CD4-positive, alpha-beta memory T cell (primary cell): Measurements from ENCODE around the gene RNF2. TPM values are rescaled to one million over a fixed set of nuclear protein-coding genes. Genes with fewer than 3 reads are reported as not detected.
A peak's percentile ranks its signal among the peaks of the same experiment; 100 is the strongest.
"Not testable (repeated sequence)": the region's sequence is repeated elsewhere in the genome, so short reads cannot be mapped to it uniquely, and the experiment has no call there.

Experiments used
- CTCF ChIA-PET: fragments of 350-600 bp; sonication (Branson Sonifier 250); formaldehyde crosslinking; loops from one replicate; lab custom pipeline; 2021; ENCODE audit warnings: inconsistent platforms; ENCODE audit not compliant: partially characterized antibody; lab: Charles Lee
- POLR2A ChIA-PET: fragments of 350-600 bp; sonication (Branson Sonifier 250); formaldehyde crosslinking; loops from one replicate; lab custom pipeline; 2021; ENCODE audit not compliant: partially characterized antibody; lab: Charles Lee
- DNase-seq, 5 donors: peaks; one replicate each; pipeline versions ENCODE4 v3.0.0 to v3.0.0-alpha.2; 2020 to 2022; ENCODE audit warnings: mixed read lengths in 1 of 5
- H3K27ac ChIP-seq: one replicate; pipeline ENCODE4 v1.7.0; 2013; ENCODE audit warnings: low read depth, low read length
- H3K27me3 ChIP-seq: 2 replicates; pipeline ENCODE4 v1.7.0; 2013; ENCODE audit warnings: mild to moderate bottlenecking, low read length, moderate library complexity; ENCODE audit not compliant: insufficient read depth
- H3K36me3 ChIP-seq: 2 replicates; pipeline ENCODE4 v1.7.0; 2013; ENCODE audit warnings: mild to moderate bottlenecking, low read length, moderate library complexity; ENCODE audit not compliant: insufficient read depth
- H3K4me1 ChIP-seq: 2 replicates; pipeline ENCODE4 v1.7.0; 2013; ENCODE audit warnings: mild to moderate bottlenecking, low read length, moderate library complexity; ENCODE audit not compliant: insufficient read depth
- H3K4me3 ChIP-seq, 2 donors: one replicate each; pipeline ENCODE4 v1.7.0; 2013; ENCODE audit warnings: low read length in 2 of 2, mild to moderate bottlenecking in 1 of 2
- H3K9me3 ChIP-seq, 2 donors: one replicate each; pipeline ENCODE4 v1.7.0; 2013; ENCODE audit warnings: low read length in 2 of 2, control low read depth in 1 of 2; ENCODE audit not compliant: control insufficient read depth in 1 of 2
- H3K27ac Mint-ChIP-seq, 7 donors: one replicate each; pipeline ENCODE4 v1.8.0; 2020 to 2021; ENCODE audit warnings: mixed read lengths in 7 of 7, mild to moderate bottlenecking in 6 of 7, inconsistent platforms in 3 of 7, moderate library complexity in 3 of 7
- H3K27me3 Mint-ChIP-seq, 2 donors: one replicate each; pipeline ENCODE4 v1.8.0; 2020 to 2021; ENCODE audit warnings: mixed read lengths in 2 of 2
- H3K36me3 Mint-ChIP-seq, 2 donors: one replicate each; pipeline ENCODE4 v1.8.0; 2020 to 2021; ENCODE audit warnings: mixed read lengths in 2 of 2, inconsistent platforms in 1 of 2, mild to moderate bottlenecking in 1 of 2
- H3K4me1 Mint-ChIP-seq, 4 donors: one replicate each; pipeline ENCODE4 v1.8.0; 2020 to 2021; ENCODE audit warnings: mixed read lengths in 4 of 4, mild to moderate bottlenecking in 1 of 4
- H3K4me3 Mint-ChIP-seq, 8 donors: one replicate each; pipeline ENCODE4 v1.8.0; 2020 to 2021; ENCODE audit warnings: mixed read lengths in 8 of 8, mild to moderate bottlenecking in 7 of 8, moderate library complexity in 6 of 8, inconsistent platforms in 3 of 8
- H3K9me3 Mint-ChIP-seq, 8 donors: one replicate each; pipeline ENCODE4 v1.8.0; 2020 to 2021; ENCODE audit warnings: mixed read lengths in 8 of 8, mild to moderate bottlenecking in 5 of 8, inconsistent platforms in 3 of 8, moderate library complexity in 1 of 8
- intact Hi-C: fragments of 100-400 bp; cut with micrococcal nuclease; formaldehyde crosslinking; loops from one replicate; pipeline ENCODE4 v1.15.1; 2023
- polyA plus RNA-seq, 2 donors: library from polyadenylated mRNA; unstranded; fragments of 300-500 nt; fragmentation: Illumina TruSeq; gene quantifications; one replicate each; pipeline ENCODE4 v1.2.3, GENCODE V29; 2021
- total RNA-seq, 2 experiments: library from RNA; stranded (reverse); gene quantifications; one replicate each; pipeline ENCODE4 v1.2.3, GENCODE V29; 2021

Gene RNF2
- 10 to 100 TPM; 27.0 TPM for total RNA-seq
- 10 to 100 TPM; 26.5 to 37.1 TPM for polyA plus RNA-seq

- Mint-ChIP-seq H3K9me3 (no peaks in the 10 kb centered on the region), H3K27me3 (no peaks in the 10 kb centered on the region), H3K4me1 (peaks cover 31 to 53% (median 43%) of the 10 kb centered on the region in 4 donors), H3K4me3 (peak within 1 kb of the TSS; percentile 94 to 99 (median 96)), H3K36me3 (peaks cover 0 to 8% of the 10 kb centered on the region in 2 donors), H3K27ac (peak within 1 kb of the TSS; percentile 88 to 98 (median 96))
- peak within 1 kb of the TSS; percentile 71 for H3K27ac ChIP-seq
- H3K9me3 ChIP-seq = peaks cover 0 to 3% of the 10 kb centered on the region in 2 donors
- peaks cover 31% of the 10 kb centered on the region for H3K4me1 ChIP-seq
- POLR2A ChIA-PET = interaction anchor here (0.5 to 2.3 kb wide), 13 partner anchors 11 to 1011 kb away, joined by 3 to 30 read pairs (median 3); partner anchors contain the start of genes EDEM3, IVNS1ABP, NIBAN1 and SWT1
- CTCF ChIA-PET = interaction anchor here (0.6 to 2.9 kb wide), 11 partner anchors 10 to 319 kb away, joined by 3 to 11 read pairs (median 3); no protein-coding TSS in a partner anchor
- intact Hi-C loops = loop anchor here (1.0 to 5.0 kb wide), 4 partner anchors 73 to 290 kb away; partner anchors contain the start of genes IVNS1ABP, NIBAN1 and SWT1
- H3K4me3 ChIP-seq = peak within 1 kb of the TSS; percentile 72 to 78
- peak; percentile 76 to 88 (median 83) for DNase-seq
- no peaks in the 10 kb centered on the region for H3K36me3 ChIP-seq
- no peaks in the 10 kb centered on the region for H3K27me3 ChIP-seq
These were observed at the start of gene RNF2 for GRCh38 chr1:185044981-185045813. TSS of gene RNF2 (plus strand) at chr1:185045558. CDS start at chr1:185087554, 41,996 bp downstream.

DNA sequence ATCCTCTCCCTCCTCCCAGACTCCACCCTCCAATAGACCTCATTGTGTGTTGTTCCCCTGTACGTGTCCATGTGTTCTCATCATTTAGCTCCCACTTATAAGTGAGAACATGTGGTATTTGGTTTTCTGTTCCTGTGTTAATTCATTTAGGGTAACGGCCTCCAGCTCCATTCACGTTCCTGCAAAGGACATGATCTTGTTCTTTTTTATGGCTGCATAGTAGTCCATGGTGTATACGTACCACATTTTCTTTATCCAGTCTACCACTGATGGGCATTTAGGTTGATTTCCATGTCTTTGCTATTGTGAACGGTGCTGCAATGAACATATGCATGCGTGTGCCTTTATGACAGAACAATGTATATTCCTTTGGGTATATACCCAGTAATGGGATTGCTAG, 45.4 kb upstream of the RNF2 start:
- intact Hi-C loops, H3K4me3 ChIP-seq, H3K36me3 Mint-ChIP-seq, H3K4me1 ChIP-seq, H3K9me3 ChIP-seq, H3K27ac Mint-ChIP-seq, H3K4me1 Mint-ChIP-seq, DNase-seq, H3K27ac ChIP-seq, CTCF ChIA-PET, H3K36me3 ChIP-seq, H3K9me3 Mint-ChIP-seq, H3K4me3 Mint-ChIP-seq, H3K27me3 ChIP-seq: not testable (repeated sequence)
- POLR2A ChIA-PET = interaction anchor here (0.6 kb wide), 1 partner anchor 56 kb away, joined by 3 read pairs; no protein-coding TSS in a partner anchor
- H3K27me3 Mint-ChIP-seq = peaks cover 22 to 23% of the 10 kb centered on the region in 2 donors

DNA sequence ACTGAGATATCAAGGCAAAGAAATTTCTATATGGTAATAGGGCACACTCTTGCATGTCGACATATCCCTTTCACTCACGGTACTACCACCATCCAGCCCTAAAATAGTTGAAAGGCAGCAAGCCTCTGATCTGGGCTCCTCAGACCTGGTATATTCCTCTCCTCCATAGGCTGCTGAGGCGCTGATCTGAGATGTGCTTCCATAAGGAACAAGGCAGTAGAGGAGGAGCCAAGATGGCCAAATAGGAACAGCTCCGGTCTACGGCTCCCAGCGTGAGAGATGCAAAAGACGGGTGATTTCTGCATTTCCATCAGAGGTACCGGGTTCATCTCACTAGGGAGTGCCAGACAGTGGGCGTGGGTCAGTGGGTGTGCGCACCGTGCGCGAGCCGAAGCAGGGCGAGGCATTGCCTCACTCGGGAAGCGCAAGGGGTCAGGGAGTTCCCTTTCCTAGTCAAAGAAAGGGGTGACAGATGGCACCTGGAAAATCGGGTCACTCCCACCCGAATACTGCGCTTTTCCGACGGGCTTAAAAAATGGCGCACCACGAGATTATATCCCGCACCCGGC, 44.0 kb upstream of the RNF2 start:
- H3K9me3 Mint-ChIP-seq, H3K4me3 Mint-ChIP-seq, CTCF ChIA-PET, H3K36me3 Mint-ChIP-seq, H3K4me1 Mint-ChIP-seq, intact Hi-C loops, H3K27me3 ChIP-seq, H3K4me3 ChIP-seq, H3K27ac ChIP-seq, DNase-seq, H3K36me3 ChIP-seq, H3K9me3 ChIP-seq, H3K4me1 ChIP-seq, POLR2A ChIA-PET, H3K27ac Mint-ChIP-seq: not testable (repeated sequence)
- peaks cover 17 to 22% of the 10 kb centered on the region in 2 donors for H3K27me3 Mint-ChIP-seq

- Histone ChIP-seq H3K36me3 (no peaks in the 10 kb centered on the region), H3K4me3 (no peak overlapping the region), H3K4me1 (no peaks in the 10 kb centered on the region), H3K27me3 (no peaks in the 10 kb centered on the region), H3K9me3 (no peaks in the 10 kb centered on the region), H3K27ac (no peak overlapping the region)
- CTCF ChIA-PET = no interaction called here
- H3K36me3 Mint-ChIP-seq = no peaks in the 10 kb centered on the region
- H3K4me1 Mint-ChIP-seq = no peaks in the 10 kb centered on the region
- no peak for DNase-seq
- POLR2A ChIA-PET = no interaction called here
- peaks cover 0 to 4% (median 0%) of the 10 kb centered on the region in 8 donors for H3K9me3 Mint-ChIP-seq
- intact Hi-C loops = no loop called here
- peaks cover 0 to 2% of the 10 kb centered on the region in 2 donors for H3K27me3 Mint-ChIP-seq
- H3K27ac Mint-ChIP-seq = no peak overlapping the region
- H3K4me3 Mint-ChIP-seq = no peak overlapping the region
These were observed 36.5 kb upstream of the RNF2 start for GRCh38 chr1:185008838-185009237.

- Histone ChIP-seq H3K4me1 (no peaks in the 10 kb centered on the region), H3K36me3 (no peaks in the 10 kb centered on the region), H3K27ac (no peak overlapping the region), H3K9me3 (no peaks in the 10 kb centered on the region), H3K27me3 (no peaks in the 10 kb centered on the region), H3K4me3 (no peak overlapping the region)
- H3K27me3 Mint-ChIP-seq = peaks cover 2% of the 10 kb centered on the region in 2 donors
- H3K9me3 Mint-ChIP-seq = peaks cover 0 to 4% (median 0%) of the 10 kb centered on the region in 8 donors
- H3K27ac Mint-ChIP-seq = no peak overlapping the region
- no peaks in the 10 kb centered on the region for H3K36me3 Mint-ChIP-seq
- H3K4me3 Mint-ChIP-seq = no peak overlapping the region
- DNase-seq = no peak
- ChIA-PET CTCF (no interaction called here), POLR2A (interaction anchor here (1.2 kb wide), 1 partner anchor 9 kb away, joined by 3 read pairs; no protein-coding TSS in a partner anchor)
- H3K4me1 Mint-ChIP-seq = no peaks in the 10 kb centered on the region
- intact Hi-C loops = no loop called here
These were observed 35.0 kb upstream of the RNF2 start for GRCh38 chr1:185010361-185010760.

- ChIA-PET CTCF (no interaction called here), POLR2A (interaction anchor here (1.3 kb wide), 1 partner anchor 31 kb away, joined by 3 read pairs; no protein-coding TSS in a partner anchor)
- Mint-ChIP-seq H3K27ac (no peak overlapping the region), H3K9me3 (no peaks in the 10 kb centered on the region), H3K27me3 (peaks cover 2 to 3% of the 10 kb centered on the region in 2 donors), H3K4me3 (no peak overlapping the region), H3K4me1 (no peaks in the 10 kb centered on the region), H3K36me3 (no peaks in the 10 kb centered on the region)
- Histone ChIP-seq H3K27ac (no peak overlapping the region), H3K4me3 (no peak overlapping the region), H3K27me3 (no peaks in the 10 kb centered on the region), H3K36me3 (no peaks in the 10 kb centered on the region), H3K4me1 (no peaks in the 10 kb centered on the region), H3K9me3 (no peaks in the 10 kb centered on the region)
- intact Hi-C loops = no loop called here
- DNase-seq = no peak
These were observed 30.4 kb upstream of the RNF2 start for GRCh38 chr1:185014941-185015340.

GRCh38 chr1:185015631-185016030, 29.7 kb upstream of the RNF2 start:
- POLR2A ChIA-PET = interaction anchor here (1.3 kb wide), 1 partner anchor 30 kb away, joined by 3 read pairs; no protein-coding TSS in a partner anchor
- H3K4me1 Mint-ChIP-seq = no peaks in the 10 kb centered on the region
- CTCF ChIA-PET = no interaction called here

More at GRCh38 chr1:185015631-185016030, 29.7 kb upstream of the RNF2 start:
- no peaks in the 10 kb centered on the region for H3K4me1 ChIP-seq
- H3K27me3 ChIP-seq = no peaks in the 10 kb centered on the region
- no peak overlapping the region for H3K27ac ChIP-seq
- H3K36me3 ChIP-seq = no peaks in the 10 kb centered on the region
- intact Hi-C loops = no loop called here
- Mint-ChIP-seq H3K27me3 (peaks cover 2 to 3% of the 10 kb centered on the region in 2 donors), H3K9me3 (no peaks in the 10 kb centered on the region), H3K4me3 (no peak overlapping the region), H3K27ac (no peak overlapping the region), H3K36me3 (no peaks in the 10 kb centered on the region)
- no peaks in the 10 kb centered on the region for H3K9me3 ChIP-seq
- no peak for DNase-seq
- no peak overlapping the region for H3K4me3 ChIP-seq
